Rectal smooth muscle tissue (tissue), 1 donor: ENCODE measurements around the gene ASIC1.
"Not testable (repeated sequence)": the region's sequence is repeated elsewhere in the genome, so short reads cannot be mapped to it uniquely, and the experiment has no call there.

ENCODE experiments used
- H3K27ac ChIP-seq: one replicate; pipeline ENCODE4 v1.7.0; 2013; ENCODE audit warnings: low read depth, low read length, inconsistent platforms
- H3K27me3 ChIP-seq: one replicate; pipeline ENCODE4 v1.7.0; 2013; ENCODE audit warnings: low read length; ENCODE audit not compliant: control insufficient read depth, insufficient read depth
- H3K36me3 ChIP-seq: one replicate; pipeline ENCODE4 v1.7.0; 2013; ENCODE audit warnings: low read length; ENCODE audit not compliant: control insufficient read depth, insufficient read depth
- H3K4me1 ChIP-seq: one replicate; pipeline ENCODE4 v1.7.0; 2013; ENCODE audit warnings: low read length; ENCODE audit not compliant: control insufficient read depth, insufficient read depth
- H3K4me3 ChIP-seq: one replicate; pipeline ENCODE4 v1.7.0; 2013; ENCODE audit warnings: low read length
- H3K9ac ChIP-seq: one replicate; pipeline ENCODE4 v1.7.0; 2013; ENCODE audit warnings: low read length

The ASIC1 gene

DNA sequence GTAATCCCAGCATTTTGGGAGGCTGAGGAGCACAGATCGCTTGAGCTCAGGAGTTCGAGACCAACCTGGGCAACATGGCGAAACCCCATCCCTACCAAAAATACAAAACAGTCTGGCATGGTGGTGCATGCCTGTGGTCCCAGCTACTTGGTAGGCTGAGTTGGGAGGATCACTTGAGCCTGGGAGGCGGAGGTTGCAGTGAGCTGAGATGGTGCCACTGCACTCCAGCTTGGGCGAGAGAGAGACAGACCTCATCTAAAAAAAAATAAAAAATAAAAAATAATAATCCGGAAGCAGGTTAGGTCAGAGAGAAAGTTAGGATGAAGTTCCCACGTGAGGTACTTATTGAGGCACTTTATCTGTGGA is 27.0 kb downstream of the ASIC1 start:
- Histone ChIP-seq H3K4me3 (peak overlapping the region; percentile 57), H3K9ac (peak overlapping the region; percentile 45), H3K27ac (peak overlapping the region; percentile 93)
- H3K27me3 ChIP-seq, H3K4me1 ChIP-seq, H3K36me3 ChIP-seq: not testable (repeated sequence)

DNA sequence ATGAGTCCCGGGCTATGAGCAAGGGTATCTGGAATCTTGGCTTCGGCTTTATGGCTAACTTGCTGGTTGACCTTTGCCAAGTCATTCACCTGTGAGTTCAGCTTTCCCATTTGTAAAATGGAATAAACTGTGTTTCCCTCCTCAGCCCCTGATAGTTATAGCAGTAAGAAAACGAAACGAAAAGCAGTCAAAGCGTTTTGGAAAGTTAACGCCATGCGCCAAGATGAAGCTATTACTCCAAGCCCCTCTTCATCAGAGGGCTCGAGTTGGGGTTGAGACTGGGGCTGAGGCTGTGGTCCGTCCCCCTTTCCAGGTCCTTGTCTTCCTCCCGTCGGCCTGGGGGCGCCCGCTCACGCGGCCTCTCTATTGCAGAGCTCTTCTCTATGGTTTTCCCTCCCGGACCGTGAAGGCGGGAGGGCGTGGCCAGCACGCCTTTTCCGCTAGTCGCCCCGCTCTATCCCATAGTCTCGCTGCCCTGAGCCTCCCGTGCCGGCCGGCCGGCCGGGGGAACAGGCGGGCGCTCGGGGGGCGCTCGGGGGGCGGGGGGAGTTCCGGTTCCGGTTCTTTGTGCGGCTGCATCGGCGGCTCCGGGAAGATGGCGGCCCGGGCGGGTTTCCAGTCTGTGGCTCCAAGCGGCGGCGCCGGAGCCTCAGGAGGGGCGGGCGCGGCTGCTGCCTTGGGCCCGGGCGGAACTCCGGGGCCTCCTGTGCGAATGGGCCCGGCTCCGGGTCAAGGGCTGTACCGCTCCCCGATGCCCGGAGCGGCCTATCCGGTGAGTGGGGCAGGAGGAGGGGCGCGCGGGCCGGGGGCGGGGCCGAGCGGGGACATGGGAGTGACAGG is 27.6 kb downstream of the ASIC1 start, which contains the start of gene SMARCD1:
Gene SMARCD1, plus strand, starts transcription at position 568 of the 840 bp plus-strand sequence. Its CDS starts 28 bp downstream, at position 596.
- Histone ChIP-seq H3K9ac (peak within 1 kb of the TSS; percentile 45), H3K27ac (peak within 1 kb of the TSS; percentile 93), H3K27me3 (no peaks in the 10 kb centered on the region), H3K36me3 (peaks cover 9% of the 10 kb centered on the region), H3K4me1 (no peaks in the 10 kb centered on the region), H3K4me3 (peak within 1 kb of the TSS; percentile 65)

DNA sequence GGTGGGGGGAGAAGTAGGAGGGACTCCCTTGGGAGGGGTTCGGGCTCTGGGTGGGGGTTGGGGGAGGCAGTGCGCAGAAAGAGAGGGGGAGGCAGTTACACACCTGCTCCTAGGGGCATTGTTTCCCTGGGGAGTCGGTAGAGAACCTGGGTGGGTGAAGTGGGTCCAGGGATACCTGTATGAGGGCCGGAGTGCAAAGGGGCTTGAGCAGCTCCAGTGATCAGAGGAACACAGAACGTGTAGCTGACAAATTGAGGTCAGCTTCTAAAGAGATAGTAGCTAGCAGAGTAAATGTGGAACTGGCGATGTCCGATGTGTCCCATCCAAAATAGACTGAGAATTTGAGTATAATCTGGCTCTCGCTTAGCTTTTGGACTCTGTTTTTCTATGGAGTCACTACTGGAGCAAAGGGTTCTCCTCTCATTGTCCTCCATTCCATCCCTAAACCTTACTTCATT is 28.2 kb downstream of the ASIC1 start:
- no peak overlapping the region for H3K9ac ChIP-seq
- peak overlapping the region; percentile 93 for H3K27ac ChIP-seq
- peaks cover 14% of the 10 kb centered on the region for H3K36me3 ChIP-seq
- H3K4me3 ChIP-seq = peak overlapping the region; percentile 65
- H3K4me1 ChIP-seq = no peaks in the 10 kb centered on the region
- no peaks in the 10 kb centered on the region for H3K27me3 ChIP-seq

- H3K27me3 ChIP-seq = no peaks in the 10 kb centered on the region
- H3K4me3 ChIP-seq = no peak overlapping the region
- peaks cover 17% of the 10 kb centered on the region for H3K36me3 ChIP-seq
- H3K4me1 ChIP-seq = no peaks in the 10 kb centered on the region
- H3K27ac ChIP-seq = peak overlapping the region; percentile 93
- no peak overlapping the region for H3K9ac ChIP-seq
Measured at GRCh38 chr12:50086148-50086547, 28.8 kb downstream of the ASIC1 start.

- Histone ChIP-seq H3K9ac (no peak overlapping the region), H3K27me3 (no peaks in the 10 kb centered on the region), H3K27ac (no peak overlapping the region), H3K4me1 (no peaks in the 10 kb centered on the region), H3K4me3 (no peak overlapping the region), H3K36me3 (peaks cover 20% of the 10 kb centered on the region)
Measured at GRCh38 chr12:50087151-50087550, 29.8 kb downstream of the ASIC1 start.

GRCh38 chr12:50087995-50088394 is 30.6 kb downstream of the ASIC1 start:
- Histone ChIP-seq H3K4me1 (no peaks in the 10 kb centered on the region), H3K27ac (no peak overlapping the region), H3K36me3 (peaks cover 20% of the 10 kb centered on the region), H3K4me3 (no peak overlapping the region), H3K9ac (no peak overlapping the region), H3K27me3 (no peaks in the 10 kb centered on the region)

- Histone ChIP-seq H3K36me3 (peaks cover 24% of the 10 kb centered on the region), H3K9ac (no peak overlapping the region), H3K27me3 (no peaks in the 10 kb centered on the region), H3K27ac (no peak overlapping the region), H3K4me3 (no peak overlapping the region), H3K4me1 (no peaks in the 10 kb centered on the region)
Measured at GRCh38 chr12:50088577-50089335, 31.4 kb downstream of the ASIC1 start.

DNA sequence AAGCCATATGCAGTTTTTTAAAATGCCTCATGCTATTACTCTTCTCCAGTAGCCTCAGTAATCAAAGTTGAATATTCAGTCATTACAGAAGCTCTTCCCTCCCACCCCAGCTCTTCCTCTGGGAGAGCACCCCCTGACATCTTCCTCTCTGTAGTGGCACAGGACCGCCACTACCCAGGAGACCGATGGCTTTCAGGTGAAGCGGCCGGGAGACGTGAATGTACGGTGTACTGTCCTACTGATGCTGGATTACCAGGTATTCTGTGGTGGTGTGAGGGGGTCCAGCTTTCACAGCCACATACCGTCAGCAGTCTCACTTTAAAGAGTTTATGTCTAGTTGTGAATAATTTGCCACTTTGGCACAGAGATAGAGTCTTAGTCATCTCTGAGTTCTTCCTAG is 32.3 kb downstream of the ASIC1 start:
- Histone ChIP-seq H3K27ac (no peak overlapping the region), H3K4me3 (no peak overlapping the region), H3K27me3 (no peaks in the 10 kb centered on the region), H3K4me1 (no peaks in the 10 kb centered on the region), H3K9ac (no peak overlapping the region), H3K36me3 (peaks cover 31% of the 10 kb centered on the region)

- H3K9ac ChIP-seq = no peak overlapping the region
- peaks cover 35% of the 10 kb centered on the region for H3K36me3 ChIP-seq
- H3K4me1 ChIP-seq = no peaks in the 10 kb centered on the region
- no peak overlapping the region for H3K4me3 ChIP-seq
- H3K27me3 ChIP-seq = no peaks in the 10 kb centered on the region
- no peak overlapping the region for H3K27ac ChIP-seq
Measured at GRCh38 chr12:50090391-50090790, 33.0 kb downstream of the ASIC1 start.

GRCh38 chr12:50097952-50098351 is 40.6 kb downstream of the ASIC1 start:
- H3K27me3 ChIP-seq = no peaks in the 10 kb centered on the region
- H3K27ac ChIP-seq = no peak overlapping the region
- H3K36me3 ChIP-seq = peaks cover 46% of the 10 kb centered on the region
- H3K9ac ChIP-seq = no peak overlapping the region
- H3K4me3 ChIP-seq = no peak overlapping the region
- no peaks in the 10 kb centered on the region for H3K4me1 ChIP-seq

DNA sequence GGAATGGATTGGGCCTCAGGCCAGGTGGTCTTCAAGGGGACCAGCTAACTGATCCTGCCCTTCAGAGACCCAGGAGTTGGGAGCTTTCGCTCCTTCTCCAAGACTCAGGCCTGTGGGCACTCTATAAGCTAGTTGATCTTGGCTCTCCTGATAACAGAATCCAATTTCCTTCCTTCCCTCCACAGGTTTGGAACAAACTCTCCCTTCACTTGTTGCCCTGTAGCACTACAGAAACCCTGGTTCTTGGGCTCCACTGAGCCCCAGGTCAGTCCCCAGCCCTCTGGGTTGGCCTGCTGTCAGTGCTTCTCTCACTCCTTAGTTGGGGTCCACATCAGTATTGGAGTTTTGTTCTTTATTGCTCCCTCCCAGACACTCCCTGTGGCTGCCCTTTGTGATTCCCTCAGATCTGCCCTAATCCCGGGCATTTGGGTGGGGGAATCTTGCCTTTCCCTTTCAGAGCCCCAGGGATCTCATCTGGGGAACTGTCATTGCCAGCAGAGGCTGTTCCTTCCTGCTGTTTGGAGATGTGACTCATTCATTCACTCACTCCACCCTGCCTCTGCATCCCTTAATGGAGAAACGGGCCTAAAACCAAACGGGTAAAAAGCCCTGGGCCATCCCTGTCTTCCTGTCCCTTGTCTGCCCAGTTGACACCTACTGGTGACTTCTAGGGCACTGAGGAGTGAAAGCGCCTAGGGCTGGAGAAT is 42.1 kb downstream of the ASIC1 start:
- Histone ChIP-seq H3K4me1 (peaks cover 3% of the 10 kb centered on the region), H3K36me3 (peaks cover 38% of the 10 kb centered on the region), H3K9ac (no peak overlapping the region), H3K27me3 (no peaks in the 10 kb centered on the region), H3K27ac (no peak overlapping the region), H3K4me3 (no peak overlapping the region)

- Histone ChIP-seq H3K4me3 (no peak overlapping the region), H3K36me3 (peaks cover 31% of the 10 kb centered on the region), H3K4me1 (peaks cover 3% of the 10 kb centered on the region), H3K27ac (no peak overlapping the region), H3K9ac (no peak overlapping the region), H3K27me3 (no peaks in the 10 kb centered on the region)
Measured at GRCh38 chr12:50100561-50100960, 43.2 kb downstream of the ASIC1 start.
